Vagina (tissue), 2 donors: ENCODE data around the gene ST8SIA5.

Experiments
- CTCF ChIP-seq, 3 experiments: fragments of 450-650 bp in 2 of 3; fragments of 200-600 bp in 1 of 3; sonication (generic) in 1 of 3; IDR thresholded peaks; one replicate each; pipeline ENCODE4 v1.5.1; 2017 to 2019; ENCODE audit warnings: antibody characterized with exemption in 3 of 3, mild to moderate bottlenecking in 2 of 3, moderate library complexity in 2 of 3
- POLR2A ChIP-seq, 2 donors: fragments of 450-650 bp; IDR thresholded peaks; one replicate each; pipeline ENCODE4 v1.6.1; 2017; ENCODE audit warnings: antibody characterized with exemption in 2 of 2, mild to moderate bottlenecking in 2 of 2, moderate library complexity in 2 of 2
- POLR2AphosphoS5 ChIP-seq, 2 donors: sonication (generic); formaldehyde crosslinking; IDR thresholded peaks; one replicate each; pipeline ENCODE4 v1.9.0; 2017; ENCODE audit warnings: antibody characterized with exemption in 2 of 2, mild to moderate bottlenecking in 2 of 2, low read depth in 1 of 2; ENCODE audit not compliant: insufficient read depth in 1 of 2

GRCh38 chr18:46630991-46631390 is 125.9 kb downstream of the ST8SIA5 start:
- TF ChIP-seq CTCF (IDR thresholded peaks at IDR 0.05) (no peak), POLR2A (IDR thresholded peaks at IDR 0.05) (no peak), POLR2AphosphoS5 (IDR thresholded peaks at IDR 0.05; ENCODE audit: insufficient read depth in 1 of 2, low read depth in 1 of 2) (no peak)
